Ramos (cell line): Measurements from ENCODE around the gene PTTG1IP.

Experiments used
- in situ Hi-C: fragments of 300-500 bp; cut with MboI; formaldehyde crosslinking; loops from one replicate; pipeline ENCODE4 v1.14.3; 2022; ENCODE audit warnings: low sequenced_read_pairs; ENCODE audit not compliant: unreplicated experiment

Gene PTTG1IP

DNA sequence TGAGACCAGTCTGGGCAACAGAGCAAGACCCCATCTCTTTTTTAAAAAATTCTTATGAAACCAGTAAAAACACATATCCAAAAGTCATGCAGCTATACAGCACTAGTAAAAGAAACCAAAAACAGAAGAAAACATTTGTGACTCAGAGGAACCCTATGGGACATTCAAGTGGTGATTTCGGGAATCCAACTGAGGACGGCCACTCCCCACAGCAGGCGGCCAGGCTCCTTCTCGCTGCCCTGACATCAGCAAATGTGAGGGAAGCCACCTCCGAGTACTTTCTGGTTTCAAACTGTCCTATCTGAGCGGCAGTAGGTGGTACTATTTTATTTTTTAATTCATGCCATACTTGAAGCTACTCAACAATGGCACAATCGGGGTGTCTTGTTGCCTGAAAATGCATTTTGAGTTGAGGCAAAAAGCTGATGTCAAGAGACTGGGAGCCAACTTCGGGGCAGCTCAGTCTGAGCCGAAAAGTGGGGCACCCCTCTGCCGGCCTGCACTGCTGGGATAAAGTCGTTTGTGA is 58.9 kb downstream of the PTTG1IP start:
- in situ Hi-C loops: no loop called here

DNA sequence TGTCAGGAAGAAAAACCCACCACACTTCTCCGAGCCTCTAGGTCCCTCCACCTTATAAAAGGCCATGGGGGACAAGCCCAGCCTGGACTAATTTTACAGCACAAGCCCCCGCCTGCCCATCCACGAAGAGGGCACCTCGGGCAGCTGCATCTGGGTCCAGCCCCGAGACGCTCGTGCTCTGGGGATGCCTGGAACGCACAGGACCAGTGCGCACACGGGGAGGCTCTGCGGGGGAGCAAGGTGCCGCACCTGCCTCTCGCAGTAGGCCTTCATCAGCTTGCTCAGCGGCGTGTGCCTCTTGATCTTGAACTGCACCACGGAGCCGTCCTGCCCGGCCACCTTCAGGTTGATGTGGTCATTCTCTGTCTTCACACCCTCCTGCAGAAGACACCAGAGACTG is 59.8 kb downstream of the PTTG1IP start:
- in situ Hi-C loops: no loop called here

DNA sequence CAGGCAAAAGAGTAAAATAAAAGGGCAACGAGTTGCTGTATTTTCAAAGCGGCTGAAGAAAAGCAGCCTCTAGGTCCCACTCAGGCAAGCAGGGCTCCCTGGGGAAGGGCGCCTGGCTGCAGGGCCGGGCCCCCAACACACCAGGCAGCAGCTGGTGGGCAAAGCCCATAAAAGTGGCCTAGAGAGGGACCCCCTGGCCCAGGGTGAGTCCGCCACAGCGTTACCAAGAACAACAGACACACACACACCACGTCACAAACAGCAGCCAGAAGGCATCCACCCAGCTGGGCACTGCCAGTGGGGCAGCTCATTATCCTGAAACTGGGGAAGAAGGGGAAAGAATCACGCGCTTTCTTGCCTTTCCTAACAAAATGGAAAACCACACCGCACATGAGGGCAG is 60.3 kb downstream of the PTTG1IP start:
- in situ Hi-C loops: no loop called here

DNA sequence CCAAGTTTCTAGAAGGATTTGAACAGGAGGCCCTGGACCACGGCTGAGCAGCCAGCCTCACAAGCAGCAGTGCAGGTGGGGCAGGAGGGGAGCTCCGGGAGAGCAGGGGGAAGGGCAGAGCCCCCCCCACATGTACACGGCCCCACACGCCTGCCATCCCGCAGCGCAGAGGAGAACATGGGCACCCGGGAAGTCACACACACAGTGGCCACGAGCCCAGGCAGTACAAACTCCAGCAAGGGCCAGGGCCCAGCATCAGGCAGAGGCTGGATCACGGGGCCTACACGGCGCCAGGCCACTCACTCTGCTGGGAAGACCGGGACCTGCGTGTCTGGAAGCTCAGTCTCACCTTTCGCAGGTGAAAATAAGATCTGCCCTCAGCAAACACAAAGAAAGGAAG is 60.9 kb downstream of the PTTG1IP start:
- in situ Hi-C loops: no loop called here

DNA sequence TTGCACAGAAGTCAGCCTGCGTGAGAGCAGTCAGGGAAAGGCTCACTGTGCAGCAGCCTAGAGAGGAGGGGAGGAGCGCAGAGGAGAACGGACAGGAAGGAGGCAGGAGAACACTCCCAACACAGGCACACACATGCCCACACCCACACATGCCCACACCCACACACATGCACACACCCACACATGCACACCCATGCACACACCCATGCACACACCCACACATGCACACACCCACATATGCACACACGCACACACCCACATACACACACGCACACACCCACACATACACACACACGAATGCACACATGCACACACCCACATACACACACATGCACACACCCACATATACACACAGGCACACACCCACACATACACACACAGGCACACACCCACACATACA is 62.7 kb downstream of the PTTG1IP start:
- in situ Hi-C loops: no loop called here

DNA sequence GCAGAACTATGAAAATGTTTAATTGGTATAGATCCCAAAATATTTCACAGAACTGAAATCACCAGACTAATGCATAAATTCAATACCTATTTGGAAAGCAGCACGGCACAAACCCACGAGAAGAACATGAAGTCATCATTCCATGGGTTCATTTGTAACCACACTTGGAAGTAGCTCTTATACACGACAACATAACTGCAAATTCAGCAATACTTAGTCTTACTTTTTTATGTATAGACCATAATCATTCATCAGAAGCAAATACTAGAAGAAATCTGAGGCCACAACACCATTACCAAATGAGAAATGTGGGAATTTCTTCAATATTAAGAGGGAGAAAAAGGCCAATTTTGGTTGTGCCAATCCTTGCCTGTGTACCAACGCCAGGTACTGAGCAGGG is 67.6 kb downstream of the PTTG1IP start:
- in situ Hi-C loops: no loop called here

DNA sequence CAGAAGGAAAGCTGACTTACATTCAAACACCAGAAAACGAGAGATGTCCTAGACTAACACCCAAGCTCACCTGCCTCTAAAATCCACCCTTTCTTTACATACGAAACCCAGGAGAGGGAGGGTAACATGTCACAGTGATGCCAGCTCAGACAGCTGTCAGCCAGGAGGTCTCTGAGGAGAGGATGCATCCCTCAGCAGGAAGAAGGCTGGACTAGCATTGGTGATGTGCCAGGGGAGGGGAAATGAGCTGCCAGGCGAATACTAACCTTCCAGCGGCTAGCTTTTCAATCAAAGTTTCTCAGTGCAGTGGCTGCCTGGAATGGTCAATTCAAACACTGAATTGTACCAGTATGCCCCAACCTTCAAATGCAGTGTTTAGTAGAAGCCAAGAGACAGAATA is 68.3 kb downstream of the PTTG1IP start:
- in situ Hi-C loops: no loop called here

DNA sequence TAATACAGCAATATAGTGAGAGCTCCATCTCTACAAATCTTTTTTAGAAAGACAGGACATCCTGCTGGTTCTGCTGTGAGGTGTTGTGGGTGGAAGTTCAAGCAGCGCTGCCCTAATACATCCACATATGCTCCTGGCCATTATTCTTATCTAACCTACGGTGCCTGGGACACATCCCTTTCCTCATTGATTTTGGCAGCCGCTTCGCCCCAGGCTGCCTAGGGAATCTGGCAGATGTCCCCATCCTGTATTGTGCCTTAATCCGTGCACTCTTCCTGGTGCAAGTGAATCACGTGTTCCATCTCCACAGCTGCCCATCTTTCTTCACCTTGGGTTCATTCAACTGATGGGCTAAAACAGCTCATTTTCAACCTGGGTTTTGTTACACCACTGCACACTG is 68.7 kb downstream of the PTTG1IP start:
- in situ Hi-C loops: no loop called here

DNA sequence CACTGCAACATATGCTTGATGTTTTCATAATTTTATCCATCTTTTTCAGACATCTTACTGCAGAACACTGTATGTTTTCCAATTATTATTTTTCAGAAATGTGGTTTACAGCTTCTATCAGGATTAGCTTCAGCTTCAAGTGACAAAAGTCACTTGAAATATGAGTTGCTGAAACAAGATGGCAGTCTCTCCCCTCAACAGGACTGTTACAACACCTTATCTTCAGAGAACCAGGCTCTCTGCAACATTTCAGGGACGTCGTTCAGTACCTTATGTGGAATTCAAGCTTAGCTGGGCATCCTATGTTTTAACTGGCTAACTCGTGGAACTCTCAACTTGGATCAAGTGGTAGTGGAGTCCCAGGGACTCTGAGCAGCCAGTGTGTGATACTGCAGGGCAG is 69.8 kb downstream of the PTTG1IP start:
- in situ Hi-C loops: no loop called here

DNA sequence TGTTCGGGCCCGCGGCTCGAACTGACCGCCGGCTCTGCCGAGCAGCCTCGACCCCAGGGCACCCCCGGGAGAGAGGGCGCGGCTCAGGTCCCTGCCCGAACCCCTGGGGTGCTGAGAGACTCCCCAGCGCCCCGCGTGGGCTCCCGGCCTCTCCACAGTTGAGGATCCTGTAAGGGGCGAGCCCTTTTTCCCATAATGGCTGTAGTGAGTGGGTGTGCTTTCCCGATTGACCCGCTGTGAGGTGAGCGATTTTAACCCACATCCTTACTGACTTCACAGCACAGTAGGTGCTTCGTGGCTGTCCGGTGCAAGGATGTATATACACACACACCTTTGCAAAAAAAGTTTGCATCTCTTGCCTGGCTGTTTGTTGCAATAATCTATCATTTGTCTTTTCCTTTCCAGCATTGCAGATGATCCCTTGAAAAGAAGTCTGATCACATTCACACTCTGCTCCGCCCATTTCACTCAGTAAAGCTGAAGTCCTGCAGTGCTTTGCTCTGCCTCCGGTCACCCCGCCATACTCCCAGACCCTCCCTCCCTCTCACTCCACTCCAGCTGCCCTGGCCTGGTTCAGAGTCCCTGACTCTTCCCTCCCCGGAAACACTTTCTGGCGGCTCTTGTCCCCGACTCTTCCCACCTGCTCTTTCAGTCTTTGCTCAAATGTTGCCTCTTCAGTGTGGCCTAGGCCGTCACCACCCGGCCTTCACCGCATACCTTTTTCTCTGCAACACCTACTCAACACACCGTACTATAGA is 70.9 kb downstream of the PTTG1IP start:
- in situ Hi-C loops: no loop called here

DNA sequence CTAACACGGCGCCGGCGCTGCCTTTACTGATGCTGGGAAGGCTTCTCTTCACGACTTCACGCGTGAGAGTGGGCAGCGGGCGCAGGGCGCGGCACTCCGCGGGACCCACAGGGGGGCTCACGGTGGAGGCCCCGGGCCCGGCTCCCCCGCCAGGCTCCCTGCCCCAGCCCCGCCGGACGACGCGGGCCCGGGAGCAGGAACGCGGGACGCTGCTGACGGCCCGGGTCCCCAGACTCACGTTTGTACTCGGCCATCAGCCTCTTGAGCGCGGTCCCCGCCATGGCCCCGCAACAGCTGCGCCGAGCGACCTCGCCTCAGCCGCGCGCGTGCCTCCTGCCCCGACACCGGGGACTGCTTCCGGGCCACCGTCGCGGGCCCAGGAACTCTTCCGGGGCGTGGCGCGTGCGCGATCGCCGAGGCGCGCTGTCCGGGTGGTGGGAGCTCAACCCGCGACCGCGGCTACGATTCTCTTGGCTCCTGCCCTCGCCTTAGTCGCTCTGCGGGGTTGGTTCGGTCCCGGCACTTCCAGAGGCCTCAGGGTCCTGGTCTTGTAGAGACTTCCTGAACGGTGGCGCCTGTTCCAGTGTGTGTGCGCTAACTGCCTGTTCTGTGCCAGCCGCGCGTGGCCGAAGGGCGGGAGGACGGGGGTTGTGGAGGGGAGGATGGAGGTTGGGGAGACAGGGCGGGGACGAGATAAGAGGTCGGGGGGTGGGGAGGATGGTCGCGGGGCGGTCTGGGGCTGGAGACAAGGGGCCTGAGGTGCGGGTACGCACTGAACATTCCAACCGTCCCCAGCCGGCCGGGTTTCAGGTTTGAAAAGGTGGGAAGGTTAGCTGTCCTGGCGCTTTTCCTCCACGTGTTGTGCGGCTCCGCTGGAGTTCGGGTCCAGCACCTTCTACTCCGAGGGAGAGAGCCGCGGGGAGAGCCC is 71.8 kb downstream of the PTTG1IP start, which contains the start of gene UBE2G2:
Gene UBE2G2, minus strand, starts transcription at position 353 of the 928 bp plus-strand sequence. Its CDS starts 72 bp downstream, at position 281.
- in situ Hi-C loops: no loop called here

DNA sequence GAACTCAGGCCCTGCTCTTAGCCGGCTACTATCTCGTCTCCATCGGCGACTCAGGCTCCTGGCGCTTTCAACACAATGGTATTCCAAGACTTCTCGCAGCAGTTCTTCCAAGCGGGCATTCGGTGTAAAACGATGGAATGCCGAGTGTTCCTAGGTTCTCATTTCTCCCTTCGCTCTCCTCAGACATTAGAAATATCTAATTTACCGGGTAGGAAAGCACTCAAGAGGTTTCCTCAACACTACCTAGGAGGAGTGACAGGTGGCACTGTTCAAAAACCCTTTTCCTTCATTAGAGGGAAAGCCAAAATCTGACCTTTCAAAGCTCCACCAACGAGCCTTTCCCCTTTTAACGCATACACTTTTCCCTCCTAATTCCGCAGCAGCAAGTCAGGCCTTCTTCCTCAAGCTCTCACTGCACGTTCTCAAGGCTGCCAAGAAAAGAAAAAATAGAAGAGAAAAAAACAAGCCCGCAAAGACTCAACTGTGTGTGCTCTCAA is 72.5 kb downstream of the PTTG1IP start:
- in situ Hi-C loops: no loop called here

DNA sequence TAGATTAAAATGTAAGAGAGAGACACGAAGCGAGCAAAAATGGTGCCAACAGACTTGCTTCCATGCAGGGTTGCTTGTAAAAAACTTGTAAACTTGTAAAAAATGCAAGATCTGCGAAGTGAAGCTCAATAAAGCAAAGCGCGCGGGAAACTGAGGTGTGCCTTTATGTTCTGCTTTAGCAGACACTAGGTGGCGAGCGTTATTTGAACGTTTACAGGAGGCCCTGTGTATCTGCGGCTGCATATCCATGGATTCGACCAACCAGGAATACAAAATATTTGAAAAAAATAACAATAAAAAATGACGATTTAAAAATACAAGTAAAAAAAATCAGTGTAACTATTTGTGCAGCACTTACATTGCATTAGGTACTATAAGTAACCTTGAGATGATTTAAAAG is 73.4 kb downstream of the PTTG1IP start:
- in situ Hi-C loops: no loop called here

DNA sequence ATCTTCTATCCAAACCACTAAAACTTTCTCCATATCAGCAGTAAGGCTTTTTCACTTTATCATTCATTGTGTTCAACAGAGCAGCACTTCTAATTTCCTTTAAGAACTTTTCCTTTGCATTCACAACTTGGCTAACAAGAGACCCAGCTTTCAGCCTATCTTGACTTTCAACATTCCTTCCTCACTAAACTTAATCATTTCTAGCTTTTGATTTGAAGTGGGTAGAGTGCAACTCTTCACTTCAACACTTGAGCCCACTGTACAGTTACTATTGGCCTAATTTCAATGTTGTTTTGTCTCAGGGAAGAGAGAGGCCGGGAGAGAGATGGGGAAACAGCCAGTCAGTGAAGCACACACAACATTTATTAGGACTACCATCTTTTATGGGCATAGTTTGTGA is 73.8 kb downstream of the PTTG1IP start:
- in situ Hi-C loops: loop anchor here (25.0 kb wide), 1 partner anchor 762 kb away; no protein-coding TSS in a partner anchor
